NCI-H748 (cell line): Measurements from ENCODE around the gene TCF7L2.

Experiments
- DNase-seq: peaks from one replicate; lab custom pipeline; 2025; ENCODE audit not compliant: unreplicated experiment; lab: John Stamatoyannopoulos, UW

TCF7L2 gene

GRCh38 chr10:113042868-113043267 is 92.8 kb downstream of the TCF7L2 start:
- DNase-seq: no peak

GRCh38 chr10:113044016-113044755 is 94.1 kb downstream of the TCF7L2 start:
- no peak for DNase-seq

- no peak for DNase-seq
Observed at GRCh38 chr10:113045147-113046055, 95.4 kb downstream of the TCF7L2 start.

GRCh38 chr10:113047151-113047550 is 97.1 kb downstream of the TCF7L2 start:
- DNase-seq: no peak

GRCh38 chr10:113047605-113047962 is 97.5 kb downstream of the TCF7L2 start:
- DNase-seq: no peak

- no peak for DNase-seq
Observed at GRCh38 chr10:113047963-113048781, 98.1 kb downstream of the TCF7L2 start.

GRCh38 chr10:113049881-113050280 is 99.8 kb downstream of the TCF7L2 start:
- DNase-seq: no peak

GRCh38 chr10:113052076-113052830 is 102.2 kb downstream of the TCF7L2 start:
- DNase-seq: no peak

- DNase-seq: no peak
Observed at GRCh38 chr10:113053091-113053490, 103.0 kb downstream of the TCF7L2 start.

GRCh38 chr10:113053881-113054280 is 103.8 kb downstream of the TCF7L2 start:
- no peak for DNase-seq

- no peak for DNase-seq
Observed at GRCh38 chr10:113055458-113055857, 105.4 kb downstream of the TCF7L2 start.

- no peak for DNase-seq
Observed at GRCh38 chr10:113056030-113056429, 106.0 kb downstream of the TCF7L2 start.

- DNase-seq: no peak
Observed at GRCh38 chr10:113056441-113057021, 106.5 kb downstream of the TCF7L2 start.

GRCh38 chr10:113057948-113058522 is 108.0 kb downstream of the TCF7L2 start:
- no peak for DNase-seq

- DNase-seq: peak; percentile 15
Observed at GRCh38 chr10:113058523-113059370, 108.7 kb downstream of the TCF7L2 start.

GRCh38 chr10:113059371-113059780 is 109.3 kb downstream of the TCF7L2 start:
- DNase-seq: no peak

GRCh38 chr10:113060201-113061053 is 110.4 kb downstream of the TCF7L2 start:
- DNase-seq: no peak

GRCh38 chr10:113061054-113061430 is 111.0 kb downstream of the TCF7L2 start:
- DNase-seq: no peak
